Smooth muscle cell of the brain vasculature (primary cell): ENCODE data around the gene C1orf216.
"Not testable (repeated sequence)": the region's sequence is repeated elsewhere in the genome, so short reads cannot be mapped to it uniquely, and the experiment has no call there.

Experiments used
- DNase-seq: peaks from one replicate; pipeline ENCODE4 v3.0.0-alpha.2; 2012; ENCODE audit warnings: low read depth, low spot score

C1orf216 gene

DNA sequence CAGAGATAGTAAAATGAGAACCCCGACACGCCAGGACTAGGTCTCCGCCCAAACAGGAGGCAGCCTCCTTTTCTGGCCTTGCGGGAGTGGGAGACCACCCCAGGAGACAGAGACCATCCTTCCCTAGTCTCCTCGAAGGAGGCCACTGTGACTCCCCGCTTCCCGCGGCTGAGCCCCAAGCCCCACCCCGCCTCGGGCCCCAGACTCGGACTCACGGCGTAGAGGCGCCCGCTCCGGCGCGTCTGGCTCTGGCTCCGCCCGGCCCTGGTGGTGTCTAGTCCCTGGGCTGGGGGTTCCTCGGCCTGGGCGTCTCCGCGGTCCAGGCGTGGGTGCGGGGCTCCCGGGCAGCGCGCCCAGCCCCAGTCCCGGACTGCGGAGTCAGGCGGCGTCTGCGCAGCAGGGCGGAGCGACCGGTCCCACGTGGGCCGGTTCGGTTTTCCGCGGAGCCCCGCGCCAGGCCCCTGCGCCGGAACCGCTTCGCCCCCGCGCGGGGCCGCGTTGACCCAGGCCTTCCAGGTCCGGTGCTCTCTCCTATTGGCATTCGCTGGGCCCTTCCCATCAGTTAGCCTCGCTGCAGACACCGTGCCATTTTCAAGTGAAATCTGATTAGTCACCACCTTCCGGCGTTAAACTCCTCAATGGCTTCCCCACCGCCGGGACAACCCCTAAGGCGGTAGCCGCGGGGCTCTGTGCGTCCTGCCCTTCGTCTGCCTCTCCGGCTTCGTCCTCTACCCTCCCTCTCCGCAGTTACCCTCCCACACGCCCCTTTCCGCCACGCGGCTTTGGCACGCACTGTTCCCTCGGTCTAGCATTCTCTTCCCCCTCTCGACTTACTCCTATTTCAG, at the start of gene C1orf216:
Gene C1orf216 (minus strand): TSS at position 393 of the 845 bp plus-strand sequence. CDS start 2,563 bp downstream, outside the sequence.
- no peak for DNase-seq

DNA sequence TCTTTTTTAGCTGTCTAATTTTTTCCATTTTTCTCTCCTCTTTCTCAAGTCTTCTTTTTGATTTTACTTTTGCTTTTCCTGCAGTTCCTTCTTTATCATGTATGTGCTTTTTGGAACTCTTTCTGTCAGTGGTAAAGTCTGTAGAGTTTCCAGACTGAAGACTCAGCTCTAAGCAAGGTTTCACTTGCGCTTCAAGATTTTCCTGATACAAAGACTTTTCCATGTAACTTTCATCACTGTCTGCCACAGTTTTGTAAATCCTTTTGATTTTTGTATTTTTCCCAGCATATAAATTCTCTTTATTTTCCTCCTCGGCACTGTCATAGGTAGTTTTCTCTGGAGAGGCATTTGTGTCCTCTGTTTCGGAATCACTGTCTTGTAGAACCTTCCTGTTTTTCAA, 45.6 kb upstream of the C1orf216 start:
- DNase-seq, result no peak

- no peak for DNase-seq
These were observed 44.5 kb upstream of the C1orf216 start for GRCh38 chr1:35763201-35763600.

DNA sequence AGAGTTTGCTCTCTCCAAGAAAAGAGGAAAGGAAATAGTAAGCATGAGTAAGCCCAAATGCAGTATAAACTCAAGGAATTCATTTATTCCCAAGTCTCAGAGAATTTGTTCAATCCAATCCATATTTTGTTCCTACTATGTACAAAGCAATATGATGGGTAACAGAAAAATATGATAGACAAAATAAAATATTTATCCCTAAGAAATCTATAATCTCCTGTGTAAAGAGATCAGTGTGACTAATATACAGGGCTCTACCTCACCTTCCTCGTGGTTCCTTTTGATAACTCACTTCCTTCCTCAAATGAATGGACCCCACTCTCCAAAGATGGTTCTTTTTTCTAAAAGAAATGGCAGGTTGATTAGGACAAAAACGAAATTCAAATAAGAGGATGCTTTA, 43.5 kb upstream of the C1orf216 start:
- DNase-seq, result no peak

DNA sequence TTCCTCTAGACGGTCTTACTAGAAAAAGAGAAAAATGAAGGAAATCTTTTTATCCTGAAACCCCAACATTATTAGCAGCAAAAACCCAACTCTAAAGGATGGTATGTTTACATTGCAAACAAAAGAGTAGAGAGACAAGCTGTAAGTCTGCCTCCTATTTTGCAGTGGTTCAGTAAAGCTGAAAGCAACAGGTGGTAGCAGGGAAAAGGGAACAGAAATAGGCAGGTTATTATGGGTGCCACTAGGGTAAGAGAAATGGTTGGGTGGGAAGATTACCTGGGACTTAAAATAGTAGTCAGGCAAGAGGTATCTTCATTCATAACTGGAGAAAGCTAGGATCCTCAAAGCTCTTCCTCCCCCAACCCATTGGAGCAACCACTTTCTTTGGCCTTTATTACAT, 37.4 kb upstream of the C1orf216 start:
- no peak for DNase-seq

GRCh38 chr1:35753626-35754260, 35.1 kb upstream of the C1orf216 start:
- no peak for DNase-seq

DNA sequence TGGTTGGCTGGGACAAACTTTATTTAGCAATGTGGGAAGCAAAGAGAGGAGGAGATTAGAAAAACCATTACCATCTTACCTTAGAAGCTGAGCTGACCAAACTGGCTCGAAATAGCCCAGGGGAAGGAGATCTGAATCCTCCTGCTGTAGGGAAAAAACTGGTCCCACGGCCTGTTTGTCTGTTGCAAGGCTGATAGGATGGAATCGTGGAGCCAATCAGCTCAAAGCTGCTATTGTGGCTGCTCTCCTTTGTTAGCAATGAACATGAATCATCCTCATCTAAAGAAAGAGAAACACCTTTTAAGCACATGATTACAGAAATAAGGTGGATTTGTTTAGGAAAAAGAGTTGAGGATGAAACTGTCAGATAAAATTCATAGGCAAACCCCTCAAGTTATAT, 29.6 kb upstream of the C1orf216 start:
- no peak for DNase-seq

DNA sequence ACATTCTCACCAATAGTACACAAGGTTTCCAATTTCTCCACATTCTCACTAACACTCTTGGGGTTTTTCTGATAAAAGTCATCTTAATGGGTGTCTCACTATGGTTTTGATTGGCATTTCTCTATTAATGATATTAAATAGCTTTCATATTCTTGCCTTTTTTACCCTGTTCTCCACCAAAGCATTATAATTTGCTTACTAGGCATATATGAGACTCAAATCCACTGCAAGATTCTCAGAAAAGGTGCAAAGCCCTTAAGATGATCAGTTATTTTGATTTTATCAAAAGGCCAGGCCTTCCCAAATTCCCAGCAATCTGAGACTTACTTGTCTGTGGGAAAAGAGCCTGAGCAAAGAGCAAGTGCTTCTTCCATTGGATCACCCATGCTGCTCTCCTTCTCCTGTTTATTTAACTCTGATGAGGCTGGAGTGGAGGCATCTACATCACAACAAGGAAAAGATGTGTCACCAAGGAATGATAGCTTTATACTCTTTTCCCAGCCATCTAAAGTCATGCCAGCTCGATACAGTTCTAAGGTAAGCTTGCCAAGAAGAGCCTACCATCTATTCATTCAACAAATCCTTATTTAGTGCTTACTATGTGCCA, 26.5 kb upstream of the C1orf216 start:
- no peak for DNase-seq

DNA sequence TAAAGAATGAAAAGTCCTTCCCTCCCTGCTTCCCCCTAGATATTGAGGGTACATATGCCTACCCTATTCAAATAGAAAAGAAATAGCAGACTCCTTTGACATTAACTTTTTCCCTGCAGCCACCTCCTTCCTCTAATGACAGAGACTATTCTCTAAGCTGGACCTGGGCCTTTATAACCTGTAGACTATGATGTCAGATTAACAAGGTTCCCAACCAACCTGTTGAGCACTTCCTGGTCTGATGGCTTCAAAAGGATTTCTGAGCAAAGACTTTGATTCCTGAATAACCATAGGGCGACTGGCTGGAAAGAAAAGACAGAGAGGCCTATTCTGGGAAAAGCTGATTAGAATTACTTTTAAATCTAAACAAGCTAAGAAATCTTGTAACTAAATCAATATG, 18.4 kb upstream of the C1orf216 start:
- no peak for DNase-seq

GRCh38 chr1:35727434-35728040, 8.9 kb upstream of the C1orf216 start:
- no peak for DNase-seq

GRCh38 chr1:35726450-35727433, 8.1 kb upstream of the C1orf216 start:
- no peak for DNase-seq

DNA sequence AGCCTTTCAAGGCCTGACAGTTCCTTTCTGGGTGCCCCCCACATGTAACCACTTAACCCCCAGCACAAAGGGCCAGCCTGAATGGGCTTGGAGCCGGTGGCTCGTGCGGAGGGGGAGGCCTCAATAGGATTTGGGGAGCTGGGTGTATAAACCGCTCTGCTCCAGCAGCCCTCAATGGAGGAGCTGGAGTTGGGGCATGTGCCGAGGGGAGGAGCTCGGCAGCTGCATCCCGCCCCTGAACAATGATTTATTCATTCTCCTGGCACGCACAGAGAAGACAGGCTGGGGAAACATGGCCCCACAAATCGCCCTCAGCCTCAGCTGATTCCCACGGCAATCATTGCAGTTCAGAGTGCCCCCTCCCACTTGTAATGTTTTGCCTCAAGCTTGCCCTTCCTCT, 6.9 kb upstream of the C1orf216 start:
- no peak for DNase-seq

GRCh38 chr1:35717911-35718476, 690 bp downstream of the C1orf216 start:
- no peak for DNase-seq

- peak; percentile 37 for DNase-seq
These were observed 3.1 kb downstream of the C1orf216 start for GRCh38 chr1:35715568-35716002.

DNA sequence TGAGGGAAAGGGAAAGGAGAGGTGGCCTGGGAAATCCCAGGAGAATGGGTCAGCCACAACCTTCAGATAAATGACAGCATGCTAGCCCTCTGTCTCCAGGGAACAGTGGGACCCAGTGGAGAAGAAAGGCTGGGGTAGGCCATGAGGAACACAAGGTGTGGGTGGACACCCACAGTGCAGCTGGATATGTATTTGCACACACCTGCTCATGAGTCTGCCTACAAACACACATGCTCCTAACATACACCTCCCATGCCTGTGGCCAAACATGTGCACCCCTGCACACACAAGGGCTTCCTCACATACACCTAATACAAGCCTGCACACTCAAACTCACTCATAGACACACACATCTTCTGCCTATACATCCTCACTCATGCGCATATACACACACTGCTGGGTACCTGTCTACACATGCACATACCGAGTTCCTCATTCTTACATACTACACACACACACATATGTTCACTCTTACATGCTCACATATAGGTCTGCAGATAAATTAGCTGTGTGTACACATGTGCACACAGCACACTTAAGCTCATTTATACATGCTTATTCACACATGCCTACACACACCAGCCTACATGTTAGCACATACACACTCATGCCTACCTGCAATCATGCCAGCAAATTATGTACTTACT, 3.6 kb downstream of the C1orf216 start:
- DNase-seq, result no peak

DNA sequence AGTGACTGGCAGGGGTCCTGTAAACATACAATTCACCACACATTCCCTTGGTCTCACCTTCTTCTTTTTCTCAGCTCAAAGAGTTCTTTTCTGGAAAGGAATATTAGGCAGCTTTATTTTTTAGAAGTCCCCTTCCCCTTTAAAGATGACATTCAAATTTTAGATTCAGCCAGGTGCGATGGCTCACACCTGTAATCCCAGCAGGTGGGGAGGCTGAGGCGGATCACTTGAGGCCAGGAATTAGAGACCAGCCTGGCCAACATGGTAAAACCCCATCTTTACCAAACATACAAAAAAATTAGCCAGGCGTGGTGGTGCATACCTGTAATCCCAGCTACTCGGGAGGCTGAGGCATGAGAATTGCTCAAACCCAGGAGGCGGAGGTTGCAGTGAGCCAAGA, 7.6 kb downstream of the C1orf216 start:
- DNase-seq, result not testable (repeated sequence)

DNA sequence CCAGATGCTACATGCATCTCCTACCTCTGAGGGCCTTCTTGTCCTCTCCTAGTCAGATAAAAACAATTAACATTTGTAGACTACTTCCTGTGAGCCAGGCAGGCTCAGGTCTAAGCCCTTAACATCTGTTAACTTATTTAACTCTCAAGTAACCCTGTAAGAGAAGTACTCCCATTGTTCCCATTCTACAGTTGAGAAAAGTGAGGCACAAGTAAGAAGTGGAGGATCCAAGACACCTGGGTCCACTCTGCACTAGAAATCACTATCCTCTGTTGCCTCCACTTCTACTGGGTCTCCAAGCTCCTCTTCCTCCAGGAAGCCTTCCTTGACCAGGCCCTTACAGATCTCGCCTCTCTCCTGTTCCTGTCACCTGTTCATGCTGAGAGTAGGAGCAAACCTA, 9.7 kb downstream of the C1orf216 start:
- DNase-seq, result no peak

- no peak for DNase-seq
These were observed 10.2 kb downstream of the C1orf216 start for GRCh38 chr1:35708441-35708921.

GRCh38 chr1:35707601-35708440, 10.9 kb downstream of the C1orf216 start:
- DNase-seq, result no peak
